GM04504 (cell line): ENCODE results near the gene RARA.
"Not testable (repeated sequence)": the region's sequence is repeated elsewhere in the genome, so short reads cannot be mapped to it uniquely, and the experiment has no call there.

Source experiments
- DNase-seq: peaks from one replicate; pipeline ENCODE4 v3.0.0-alpha.2; 2012; ENCODE audit warnings: low read depth

Gene RARA

DNA sequence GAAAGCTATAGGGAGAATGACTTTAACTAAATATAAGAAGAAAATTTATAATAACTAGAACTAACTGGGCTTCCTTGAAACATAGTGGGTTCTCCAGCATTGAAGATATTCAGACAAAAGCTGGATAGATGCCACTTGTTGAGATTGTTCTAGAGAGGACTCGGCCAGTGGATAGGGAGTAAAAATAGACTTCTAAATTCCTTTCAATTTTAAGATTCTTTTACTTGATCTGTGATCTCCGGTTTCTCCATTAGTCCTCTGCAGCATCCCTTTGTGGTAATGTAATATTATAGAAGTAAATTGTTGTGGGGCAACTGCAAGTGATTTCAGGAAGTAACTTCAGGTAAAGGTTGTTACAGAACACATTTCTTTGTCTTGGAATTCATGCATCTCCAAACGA is 10.3 kb upstream of the RARA start:
- no peak for DNase-seq

- not testable (repeated sequence) for DNase-seq
Observed at GRCh38 chr17:40299159-40299757, 9.7 kb upstream of the RARA start.

GRCh38 chr17:40301315-40301714 is 7.7 kb upstream of the RARA start:
- no peak for DNase-seq

DNA sequence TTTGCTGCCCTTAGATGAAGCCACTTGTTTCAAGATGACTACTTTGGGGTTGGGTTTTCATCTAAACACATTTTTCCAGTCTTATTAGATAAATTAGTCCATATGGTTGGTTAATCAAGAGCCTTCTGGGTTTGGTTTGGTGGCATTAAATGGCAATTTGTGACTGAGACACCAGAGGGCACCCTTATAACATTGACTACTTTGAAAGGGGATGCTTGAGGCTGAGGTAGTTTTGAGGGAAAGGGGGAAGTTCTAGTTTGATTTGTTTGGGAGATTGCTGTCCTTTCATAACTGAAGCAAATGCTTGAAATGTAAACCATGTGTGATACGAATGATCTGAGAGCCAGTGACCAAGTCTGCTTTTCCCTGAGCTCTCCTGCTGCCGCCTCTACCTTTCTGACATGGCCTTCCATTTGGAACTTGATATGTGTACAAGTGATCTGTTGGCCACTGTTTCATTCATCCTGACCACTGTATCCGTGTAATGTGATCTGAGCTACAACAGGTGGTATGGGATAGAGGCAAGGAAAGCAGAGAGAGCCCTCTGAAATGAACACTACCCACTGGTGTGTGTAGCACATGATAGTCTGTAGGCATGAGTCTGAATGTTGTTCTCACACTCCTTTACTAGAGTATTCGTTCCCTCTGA is 5.8 kb upstream of the RARA start:
- DNase-seq, result peak; percentile 72

DNA sequence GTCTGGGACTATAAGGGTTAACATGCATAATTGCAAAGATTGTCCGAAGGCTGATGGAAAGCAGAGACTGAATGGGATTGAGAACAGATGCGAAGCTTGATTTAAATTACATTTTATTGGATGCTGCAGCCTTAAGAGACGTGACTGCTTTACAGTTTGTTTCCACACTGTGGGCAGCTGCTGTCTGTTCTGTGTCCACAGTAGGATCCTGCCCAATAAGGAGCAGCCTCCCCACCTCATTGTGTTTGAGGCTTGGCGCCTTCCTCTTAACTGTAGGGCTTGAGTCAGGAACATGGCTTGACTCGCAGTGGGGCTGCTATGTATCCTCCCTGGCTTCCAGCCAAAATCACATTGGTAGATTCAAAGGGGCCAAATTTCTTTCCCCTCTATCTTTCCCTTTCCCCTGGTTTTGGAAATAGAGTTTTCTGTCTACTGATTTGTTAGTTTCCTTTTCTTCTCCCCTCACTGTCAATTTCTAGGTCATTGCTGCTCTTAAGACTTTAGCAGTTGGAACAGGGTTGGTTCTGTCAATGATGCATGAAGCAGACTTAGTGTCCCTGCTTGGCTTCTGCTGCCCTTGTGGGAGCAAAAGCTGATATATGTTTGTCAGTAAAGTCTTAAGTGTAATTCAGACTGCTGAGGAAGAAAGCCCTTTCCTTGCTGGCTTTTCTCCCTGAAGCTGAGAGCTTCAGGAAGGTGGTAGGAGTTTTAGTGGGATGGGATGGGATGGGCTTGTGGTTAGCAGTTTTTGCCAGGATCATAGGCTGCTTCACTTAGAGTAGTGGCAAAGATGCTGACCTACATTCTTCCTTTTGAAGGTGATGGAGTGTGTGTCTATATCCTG is 5.0 kb upstream of the RARA start:
- DNase-seq, result peak; percentile 68

GRCh38 chr17:40304552-40304863 is 4.5 kb upstream of the RARA start:
- peak; percentile 90 for DNase-seq

DNA sequence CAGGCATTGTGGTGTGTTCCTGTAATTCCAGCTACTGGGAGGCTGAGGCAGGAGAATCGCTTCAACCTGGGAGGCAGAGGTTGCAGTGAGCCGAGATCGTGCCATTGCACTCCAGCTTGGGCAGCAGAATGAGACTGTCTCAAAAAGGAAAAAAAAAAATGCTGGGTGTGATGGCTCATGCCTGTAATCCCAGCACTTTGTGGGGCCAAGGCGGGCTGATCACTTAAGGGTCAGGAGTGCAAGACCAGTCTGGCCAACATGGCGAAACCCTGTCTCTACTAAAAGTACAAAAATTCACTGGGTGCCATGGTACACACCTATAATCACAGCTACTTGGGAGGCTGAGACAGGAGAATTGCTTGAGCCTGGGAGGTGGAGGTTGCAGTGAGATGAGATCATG is 4.1 kb upstream of the RARA start:
- DNase-seq, result not testable (repeated sequence)

GRCh38 chr17:40306395-40306794 is 2.6 kb upstream of the RARA start:
- no peak for DNase-seq

GRCh38 chr17:40307001-40307730 is 1.8 kb upstream of the RARA start:
- no peak for DNase-seq

DNA sequence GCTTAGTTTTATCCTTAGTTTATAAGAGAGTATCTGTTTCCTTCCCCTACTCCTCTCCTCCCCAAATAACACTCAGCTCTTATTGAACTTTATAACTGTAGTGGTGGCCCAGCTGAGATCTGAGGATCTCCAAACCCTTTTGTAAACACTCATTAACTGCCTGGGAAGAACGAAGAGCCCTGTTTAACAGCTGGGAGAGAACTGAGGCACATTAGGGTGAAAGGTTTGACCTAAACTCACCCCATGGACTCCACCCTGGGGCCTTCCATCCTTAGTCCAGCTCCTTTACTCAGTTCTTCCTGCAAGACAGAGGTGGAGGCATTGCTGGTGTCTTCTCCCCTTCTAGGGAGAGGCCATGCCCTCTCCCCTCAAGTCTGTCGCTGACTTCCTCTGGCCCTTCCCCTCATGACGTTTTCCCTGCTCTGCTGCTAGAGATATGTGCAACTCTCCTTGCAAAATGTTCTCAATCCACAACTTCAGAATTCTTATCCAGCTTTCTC is 1.2 kb upstream of the RARA start:
- DNase-seq, result no peak

DNA sequence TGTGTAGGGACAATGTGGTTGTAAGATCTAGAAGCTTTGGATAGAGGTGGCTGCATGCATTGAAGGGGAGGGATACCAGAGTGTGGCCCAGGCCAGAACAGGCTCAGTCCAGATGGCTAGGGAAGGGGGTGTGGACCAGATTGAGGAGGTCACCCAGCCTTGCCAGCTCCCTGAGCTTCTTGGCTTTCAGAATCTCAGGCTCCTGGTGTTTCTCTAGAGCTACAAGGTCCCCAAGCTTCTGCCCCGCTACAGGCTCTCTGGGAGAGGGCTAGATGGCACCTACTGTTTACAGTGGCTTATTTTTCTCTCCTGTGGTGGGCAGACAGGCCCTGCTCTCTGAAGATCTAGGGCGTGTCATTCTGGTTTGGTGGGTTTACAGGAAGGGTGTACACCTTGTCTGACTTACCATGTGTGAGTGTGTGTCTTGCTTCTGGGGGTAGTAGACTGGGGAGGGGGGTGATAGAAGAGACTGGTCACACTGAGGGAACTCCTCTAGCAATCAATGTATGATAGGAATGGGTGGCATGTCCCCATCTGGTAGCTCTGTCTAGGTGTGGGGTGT is 1.1 kb downstream of the RARA start:
- DNase-seq, result no peak

DNA sequence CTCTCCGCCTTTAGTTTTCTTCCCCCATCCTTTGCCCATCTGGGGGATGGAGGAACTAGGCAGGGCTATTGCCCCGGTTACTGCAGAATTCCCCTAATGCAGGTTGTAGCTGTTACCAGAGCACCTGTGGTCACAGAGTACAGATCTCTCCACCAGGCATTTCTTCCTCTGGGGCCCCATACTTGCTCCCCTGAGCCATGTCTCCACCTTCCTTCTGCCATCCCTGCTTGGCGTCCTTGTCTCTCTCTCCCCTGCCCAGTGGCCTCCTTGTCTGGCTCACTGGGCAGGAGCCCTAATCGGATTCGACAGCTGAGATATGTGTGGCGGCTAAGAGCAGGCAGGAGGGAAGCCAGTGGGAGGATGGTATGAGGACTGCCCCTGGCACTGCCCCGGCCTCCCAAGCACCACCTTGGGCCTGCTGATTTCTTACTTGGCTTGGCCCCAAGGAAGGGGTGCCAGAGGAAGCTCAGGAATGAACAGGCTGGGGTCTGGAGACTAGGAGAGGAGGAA is 2.0 kb downstream of the RARA start:
- DNase-seq, result no peak

GRCh38 chr17:40311575-40311974 is 2.6 kb downstream of the RARA start:
- DNase-seq, result no peak

DNA sequence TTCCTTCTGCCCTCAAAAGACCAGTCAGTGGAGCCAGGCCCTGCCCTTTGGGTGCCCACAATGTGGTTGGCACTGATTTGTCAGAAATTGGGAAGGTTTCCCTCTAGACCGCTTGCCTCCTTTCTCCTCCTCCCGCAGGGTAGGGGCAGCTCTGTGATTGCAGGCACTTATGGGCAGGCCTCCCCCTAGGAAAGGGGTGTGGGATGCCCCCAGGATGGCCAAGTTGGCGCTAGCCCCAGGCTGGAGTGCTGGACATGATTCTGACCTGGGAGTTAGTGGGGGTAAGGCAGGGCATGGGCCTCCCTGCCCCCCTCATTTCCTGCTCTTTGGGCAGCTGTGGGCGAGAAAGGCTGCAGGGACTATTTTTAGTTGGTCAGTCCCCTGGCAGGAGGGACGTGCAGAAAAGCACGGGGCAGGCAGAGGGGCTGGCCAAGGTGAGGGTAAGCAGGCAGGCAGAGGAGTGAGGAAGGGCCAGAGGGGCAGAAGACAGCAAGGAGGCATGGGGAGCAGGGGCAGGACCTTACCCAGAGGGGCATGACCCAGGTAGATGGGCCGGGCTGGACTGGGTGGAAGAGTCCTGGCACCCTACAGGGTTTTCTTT is 3.3 kb downstream of the RARA start:
- DNase-seq, result no peak

GRCh38 chr17:40312893-40313667 is 4.1 kb downstream of the RARA start:
- DNase-seq, result no peak

GRCh38 chr17:40313668-40314583 is 4.9 kb downstream of the RARA start:
- no peak for DNase-seq

DNA sequence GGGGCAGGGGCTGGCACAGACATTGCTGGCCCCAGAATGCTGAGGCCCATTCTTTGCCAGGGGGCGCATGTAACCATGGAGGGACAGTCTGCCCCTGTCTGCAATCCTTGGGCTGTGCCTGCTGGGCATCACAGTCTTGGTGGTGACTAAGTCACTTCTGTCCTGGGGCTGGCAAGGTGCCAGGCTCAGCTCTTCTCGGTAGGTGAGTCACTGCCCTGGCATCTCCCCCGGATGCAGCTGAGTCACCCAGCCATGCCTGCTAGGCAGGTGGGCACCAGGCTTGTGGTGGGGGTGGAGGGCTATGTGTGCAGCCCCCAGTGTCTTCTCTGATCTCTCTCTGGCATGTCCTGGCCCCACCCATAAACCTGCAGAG is 5.6 kb downstream of the RARA start:
- peak; percentile 81 for DNase-seq

GRCh38 chr17:40315206-40315605 is 6.2 kb downstream of the RARA start:
- DNase-seq, result no peak

DNA sequence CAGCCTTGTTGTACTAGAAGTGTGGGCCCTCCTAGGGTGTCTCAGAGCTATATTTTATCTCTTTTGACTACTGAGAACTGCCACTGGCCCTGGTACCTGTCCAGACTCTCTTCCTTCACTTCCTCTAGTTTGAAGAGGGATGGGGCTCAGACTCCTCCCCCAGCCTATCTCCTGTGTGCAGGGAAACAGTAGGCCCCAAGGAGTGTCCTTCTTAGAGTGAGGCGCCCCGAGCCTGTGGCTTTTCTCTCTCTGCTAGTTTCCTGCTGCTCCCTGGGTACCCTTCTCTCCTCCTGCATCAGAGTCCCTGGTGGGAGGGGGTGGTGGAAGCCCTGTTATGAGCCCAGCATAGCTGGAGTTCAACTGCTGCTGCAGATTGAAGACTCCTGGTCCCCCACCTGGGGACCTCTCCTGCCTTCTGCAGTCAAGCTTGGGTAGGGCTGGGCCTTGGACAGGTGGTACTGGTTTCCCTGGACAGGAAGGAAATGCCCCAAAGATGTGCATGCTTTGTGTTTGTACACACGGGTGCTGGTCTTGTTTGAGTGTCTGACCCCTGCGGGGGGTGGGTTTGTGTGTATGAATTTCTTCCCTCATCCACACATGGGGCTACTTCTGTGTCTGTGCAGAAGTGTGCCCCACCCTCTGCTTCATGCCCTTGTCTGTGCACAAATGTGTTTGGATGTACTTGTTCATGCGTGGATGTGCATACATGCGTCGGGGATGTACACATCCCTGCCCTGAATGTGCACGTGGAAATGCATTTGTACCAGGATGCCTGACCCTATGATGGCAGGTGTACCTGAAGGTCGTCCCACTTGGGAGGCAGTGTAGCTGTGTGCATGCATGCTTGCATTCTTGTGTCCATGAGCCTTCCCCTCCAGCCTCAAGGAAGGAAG is 6.9 kb downstream of the RARA start:
- no peak for DNase-seq
